Neuronal stem cell (in vitro differentiated cells): ENCODE results near the gene C20orf141.
A peak's percentile ranks its signal among the peaks of the same experiment; 100 is the strongest.

Experiments used
- DNase-seq: peaks from one replicate; pipeline ENCODE4 v3.0.0-alpha.2; 2013; ENCODE audit warnings: low spot score
- H2AFZ ChIP-seq: one replicate; pipeline ENCODE4 v1.6.1; 2013; ENCODE audit warnings: mild to moderate bottlenecking, low read length, inconsistent platforms
- H2AK5ac ChIP-seq: 2 replicates; pipeline ENCODE4 v1.6.1; 2013; ENCODE audit warnings: low read depth, mild to moderate bottlenecking, inconsistent platforms, low read length, moderate library complexity, mixed read lengths
- H2BK120ac ChIP-seq: 2 replicates; pipeline ENCODE4 v1.6.1; 2013; ENCODE audit warnings: low read depth, mild to moderate bottlenecking, inconsistent platforms, low read length, moderate library complexity, mixed read lengths
- H2BK12ac ChIP-seq: one replicate; pipeline ENCODE4 v1.6.1; 2013; ENCODE audit warnings: low read length, inconsistent platforms
- H2BK15ac ChIP-seq: 2 replicates; pipeline ENCODE4 v1.6.1; 2013; ENCODE audit warnings: mild to moderate bottlenecking, low read length, inconsistent platforms, mixed read lengths
- H2BK5ac ChIP-seq: one replicate; pipeline ENCODE4 v1.6.1; 2013; ENCODE audit warnings: inconsistent platforms, mild to moderate bottlenecking, low read length, moderate library complexity
- H3K14ac ChIP-seq: one replicate; pipeline ENCODE4 v1.6.1; 2013; ENCODE audit warnings: low read length, inconsistent platforms
- H3K18ac ChIP-seq: 2 replicates; pipeline ENCODE4 v1.6.1; 2013; ENCODE audit warnings: low read length, inconsistent platforms
- H3K23ac ChIP-seq: 2 replicates; pipeline ENCODE4 v1.6.1; 2013; ENCODE audit warnings: low read depth, mild to moderate bottlenecking, mixed read lengths, low read length, inconsistent platforms; ENCODE audit not compliant: poor library complexity
- H3K27ac ChIP-seq: replicated peaks from 3 replicates; pipeline ENCODE4 v1.5.1; 2013; ENCODE audit warnings: low read length, inconsistent platforms
- H3K27me3 ChIP-seq, 3 experiments: 2 replicates each; pipeline ENCODE4 v1.6.1; 2013; ENCODE audit warnings: low read length in 3 of 3, mild to moderate bottlenecking in 2 of 3, inconsistent platforms in 1 of 3, low read depth in 1 of 3, mixed read lengths in 1 of 3, moderate library complexity in 1 of 3; ENCODE audit not compliant: control insufficient read depth in 3 of 3, insufficient read depth in 3 of 3
- H3K36me3 ChIP-seq, 2 donors: replicated peaks in 1 of 2; 2 replicates each; pipeline ENCODE4 v1.6.1; 2013; ENCODE audit warnings: low read length in 2 of 2; ENCODE audit not compliant: control insufficient read depth in 2 of 2, insufficient read depth in 2 of 2
- H3K4ac ChIP-seq: 2 replicates; pipeline ENCODE4 v1.6.1; 2013; ENCODE audit warnings: inconsistent platforms, mild to moderate bottlenecking, low read length, moderate library complexity
- H3K4me1 ChIP-seq, 2 donors: 1 replicate in 1 of 2; 2 replicates in 1 of 2; pipeline ENCODE4 v1.6.1; 2013; ENCODE audit warnings: low read length in 2 of 2, low read depth in 1 of 2; ENCODE audit not compliant: control insufficient read depth in 2 of 2, insufficient read depth in 1 of 2
- H3K4me2 ChIP-seq: one replicate; pipeline ENCODE4 v1.6.1; 2013; ENCODE audit warnings: mild to moderate bottlenecking, low read length, inconsistent platforms; ENCODE audit not compliant: insufficient read depth, poor library complexity, severe bottlenecking
- H3K4me3 ChIP-seq, 2 donors: 2 replicates each; pipeline ENCODE4 v1.5.1; 2013; ENCODE audit warnings: low read length in 2 of 2, mild to moderate bottlenecking in 2 of 2, inconsistent platforms in 1 of 2, moderate library complexity in 1 of 2
- H3K79me1 ChIP-seq: one replicate; pipeline ENCODE4 v1.6.1; 2013; ENCODE audit warnings: low read depth, mild to moderate bottlenecking, inconsistent platforms, low read length, moderate library complexity
- H3K9ac ChIP-seq: one replicate; pipeline ENCODE4 v1.6.1; 2013; ENCODE audit warnings: mild to moderate bottlenecking, low read depth, low read length, inconsistent platforms; ENCODE audit not compliant: poor library complexity
- H3K9me3 ChIP-seq, 2 donors: replicated peaks in 1 of 2; 2 replicates each; pipeline versions ENCODE3 to v1.6.1; 2013; ENCODE audit warnings: low read length in 2 of 2, mild to moderate bottlenecking in 2 of 2, inconsistent platforms in 1 of 2, low read depth in 1 of 2, mixed read lengths in 1 of 2, moderate library complexity in 1 of 2; ENCODE audit not compliant: control insufficient read depth in 2 of 2, insufficient read depth in 1 of 2
- H4K8ac ChIP-seq: one replicate; pipeline ENCODE4 v1.6.1; 2013; ENCODE audit warnings: low read depth, mild to moderate bottlenecking, inconsistent platforms, low read length, moderate library complexity
- H4K91ac ChIP-seq: one replicate; pipeline ENCODE4 v1.6.1; 2013; ENCODE audit warnings: low read length, low read depth, mild to moderate bottlenecking, inconsistent platforms; ENCODE audit not compliant: poor library complexity
- WGBS, 2 donors: extraction: QIAGEN DNeasy Blood & Tissue Kit; methylation state at CpG; one replicate each; pipeline ENCODE4 v1.1.7; 2013; ENCODE audit warnings: missing lambda C conversion rate in 2 of 2, mixed read lengths in 1 of 2; ENCODE audit not compliant: insufficient read length in 2 of 2, insufficient replicate concordance in 1 of 2; ENCODE audit errors: extremely low coverage in 2 of 2; 5-methylcytosine and 5-hydroxymethylcytosine counted together

C20orf141 gene

DNA sequence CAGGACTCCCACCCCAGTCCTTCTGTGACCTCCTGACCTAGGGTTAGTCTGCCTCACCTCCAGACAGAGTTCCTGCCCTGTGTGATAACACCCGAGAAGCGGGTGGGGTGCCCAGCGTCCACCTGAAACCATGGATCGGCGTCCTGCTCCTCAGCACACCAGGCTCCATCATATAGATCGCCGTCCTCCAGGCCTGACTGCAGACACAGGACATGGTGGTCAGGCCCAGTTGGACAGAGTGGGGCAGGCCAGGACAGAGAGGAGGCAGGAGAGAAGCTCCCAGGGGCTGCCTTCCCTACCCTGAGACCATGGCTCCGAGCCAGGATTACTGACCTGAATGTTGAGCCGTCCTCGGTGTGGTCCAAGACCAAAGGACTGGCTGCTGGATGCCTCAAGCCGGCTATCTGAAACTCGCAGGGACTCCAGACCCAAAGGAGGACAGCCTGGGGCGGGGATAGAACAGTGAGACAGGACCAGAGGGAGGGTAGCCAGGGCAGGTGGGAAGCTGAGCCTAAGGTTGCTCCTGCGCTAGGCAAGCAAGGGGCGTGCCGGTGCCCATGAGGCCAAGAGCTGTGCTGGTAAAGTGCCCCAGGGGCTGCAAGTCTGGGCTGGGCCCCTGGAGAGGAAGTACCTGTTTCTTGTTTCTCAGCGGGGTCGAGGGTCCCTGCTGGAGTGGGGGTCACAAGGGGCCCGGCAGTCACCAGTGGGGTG lies 16.5 kb upstream of the C20orf141 start:
- no peak overlapping the region for H4K8ac ChIP-seq
- H2AK5ac ChIP-seq: peak overlapping the region; percentile 61
- WGBS, 2 donors: no CpG with 5 or more reads among the region's 19 CpGs
- no peak for DNase-seq
- no peak overlapping the region for H2AFZ ChIP-seq
- no peak overlapping the region for H3K4ac ChIP-seq
- H4K91ac ChIP-seq: no peak overlapping the region
- H2BK12ac ChIP-seq: no peak overlapping the region
- peaks cover 0 to 2% of the 10 kb centered on the region in 2 donors for H3K9me3 ChIP-seq
- H3K4me2 ChIP-seq: no peak overlapping the region
- peaks cover 45 to 61% of the 10 kb centered on the region in 2 donors for H3K36me3 ChIP-seq
- H3K9ac ChIP-seq: no peak overlapping the region
- no peak overlapping the region for H3K27ac ChIP-seq
- no peak overlapping the region for H3K14ac ChIP-seq
- H2BK5ac ChIP-seq: peak overlapping the region; percentile 46
- H3K4me1 ChIP-seq: peaks cover 12 to 15% of the 10 kb centered on the region in 2 donors
- H3K18ac ChIP-seq: no peak overlapping the region
- H3K79me1 ChIP-seq: peaks cover 8% of the 10 kb centered on the region
- no peak overlapping the region for H2BK15ac ChIP-seq
- H3K23ac ChIP-seq: no peak overlapping the region
- H3K4me3 ChIP-seq: no peak overlapping the region
- H2BK120ac ChIP-seq: peak overlapping the region; percentile 3
- H3K27me3 ChIP-seq: peaks cover 0 to 18% (median 3%) of the 10 kb centered on the region in 3 experiments

DNA sequence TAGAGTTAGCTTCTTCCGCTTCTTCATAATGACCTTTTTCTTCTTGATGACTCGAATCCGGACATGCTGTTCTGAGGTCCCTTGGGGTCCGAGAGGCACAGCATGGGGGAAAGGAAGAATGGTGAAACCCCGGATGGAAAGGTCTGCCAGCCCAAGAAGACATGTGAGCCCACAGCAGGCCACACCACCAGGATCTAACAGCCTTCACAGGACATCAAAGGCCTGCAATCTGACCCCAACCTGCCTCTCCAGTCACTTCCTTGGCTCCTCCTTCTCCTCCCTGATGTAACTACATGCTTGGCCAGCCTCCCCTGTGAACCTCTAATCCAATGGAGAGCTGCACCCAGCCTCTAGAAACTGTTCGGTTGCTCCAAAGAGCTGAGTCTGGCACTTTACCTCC lies 16.0 kb upstream of the C20orf141 start:
- H3K18ac ChIP-seq: no peak overlapping the region
- no peak overlapping the region for H2BK15ac ChIP-seq
- H4K8ac ChIP-seq: no peak overlapping the region
- H3K4me1 ChIP-seq: peaks cover 12 to 15% of the 10 kb centered on the region in 2 donors
- no peak overlapping the region for H3K9ac ChIP-seq
- no peak overlapping the region for H3K4ac ChIP-seq
- H3K9me3 ChIP-seq: no peaks in the 10 kb centered on the region
- no peak for DNase-seq
- H3K14ac ChIP-seq: no peak overlapping the region
- peak overlapping the region; percentile 97 for H3K4me2 ChIP-seq
- H2BK120ac ChIP-seq: no peak overlapping the region
- peak overlapping the region; percentile 80 for H3K27ac ChIP-seq
- H3K4me3 ChIP-seq: peak overlapping the region in 1 of 2 donors; percentile 100
- peaks cover 8% of the 10 kb centered on the region for H3K79me1 ChIP-seq
- peaks cover 40 to 56% of the 10 kb centered on the region in 2 donors for H3K36me3 ChIP-seq
- H3K27me3 ChIP-seq: peaks cover 3 to 22% (median 6%) of the 10 kb centered on the region in 3 experiments
- no peak overlapping the region for H2AFZ ChIP-seq
- no peak overlapping the region for H3K23ac ChIP-seq
- H4K91ac ChIP-seq: no peak overlapping the region
- H2BK12ac ChIP-seq: no peak overlapping the region
- WGBS, 2 donors: no CpG with 5 or more reads among the region's 6 CpGs
- peak overlapping the region; percentile 46 for H2BK5ac ChIP-seq
- peak overlapping the region; percentile 90 for H2AK5ac ChIP-seq

DNA sequence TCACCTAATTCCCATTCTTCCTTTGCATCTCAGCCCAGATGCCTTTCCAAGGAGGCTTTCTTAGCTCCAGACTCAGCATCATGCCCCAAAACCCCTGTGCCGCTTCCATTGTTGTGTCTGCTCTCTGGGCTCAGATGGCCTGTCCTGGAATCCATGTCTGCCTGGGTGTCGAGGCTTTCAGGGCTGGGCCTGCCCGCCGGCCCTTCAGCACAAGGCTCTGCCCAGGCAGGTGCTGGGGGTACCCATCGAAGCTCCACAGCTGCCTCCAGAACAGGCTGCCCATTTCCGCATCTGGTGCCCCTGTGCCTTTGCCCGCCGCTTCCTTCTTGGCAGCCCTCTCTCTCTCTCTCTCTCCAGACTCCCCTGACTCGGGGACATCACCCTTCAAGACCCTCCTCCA lies 15.5 kb upstream of the C20orf141 start:
- Histone ChIP-seq H3K9ac (peak overlapping the region; percentile 82), H2BK12ac (no peak overlapping the region), H3K79me1 (peaks cover 8% of the 10 kb centered on the region), H3K27me3 (peaks cover 3 to 27% (median 10%) of the 10 kb centered on the region in 3 experiments), H4K91ac (peak overlapping the region; percentile 34), H2BK5ac (peak overlapping the region; percentile 46), H3K4me2 (peak overlapping the region; percentile 97), H4K8ac (no peak overlapping the region), H2AFZ (peak overlapping the region; percentile 93), H3K23ac (no peak overlapping the region), H3K14ac (no peak overlapping the region), H3K18ac (peak overlapping the region; percentile 51), H3K36me3 (peaks cover 40 to 51% of the 10 kb centered on the region in 2 donors), H2AK5ac (peak overlapping the region; percentile 90), H3K4ac (no peak overlapping the region), H2BK120ac (no peak overlapping the region), H3K9me3 (no peaks in the 10 kb centered on the region), H3K4me3 (peak overlapping the region; percentile 88 to 100), H3K4me1 (peaks cover 12 to 15% of the 10 kb centered on the region in 2 donors), H3K27ac (peak overlapping the region; percentile 80), H2BK15ac (peak overlapping the region; percentile 74)
- DNase-seq: no peak
- no CpG with 5 or more reads among the region's 9 CpGs for WGBS, 2 donors

DNA sequence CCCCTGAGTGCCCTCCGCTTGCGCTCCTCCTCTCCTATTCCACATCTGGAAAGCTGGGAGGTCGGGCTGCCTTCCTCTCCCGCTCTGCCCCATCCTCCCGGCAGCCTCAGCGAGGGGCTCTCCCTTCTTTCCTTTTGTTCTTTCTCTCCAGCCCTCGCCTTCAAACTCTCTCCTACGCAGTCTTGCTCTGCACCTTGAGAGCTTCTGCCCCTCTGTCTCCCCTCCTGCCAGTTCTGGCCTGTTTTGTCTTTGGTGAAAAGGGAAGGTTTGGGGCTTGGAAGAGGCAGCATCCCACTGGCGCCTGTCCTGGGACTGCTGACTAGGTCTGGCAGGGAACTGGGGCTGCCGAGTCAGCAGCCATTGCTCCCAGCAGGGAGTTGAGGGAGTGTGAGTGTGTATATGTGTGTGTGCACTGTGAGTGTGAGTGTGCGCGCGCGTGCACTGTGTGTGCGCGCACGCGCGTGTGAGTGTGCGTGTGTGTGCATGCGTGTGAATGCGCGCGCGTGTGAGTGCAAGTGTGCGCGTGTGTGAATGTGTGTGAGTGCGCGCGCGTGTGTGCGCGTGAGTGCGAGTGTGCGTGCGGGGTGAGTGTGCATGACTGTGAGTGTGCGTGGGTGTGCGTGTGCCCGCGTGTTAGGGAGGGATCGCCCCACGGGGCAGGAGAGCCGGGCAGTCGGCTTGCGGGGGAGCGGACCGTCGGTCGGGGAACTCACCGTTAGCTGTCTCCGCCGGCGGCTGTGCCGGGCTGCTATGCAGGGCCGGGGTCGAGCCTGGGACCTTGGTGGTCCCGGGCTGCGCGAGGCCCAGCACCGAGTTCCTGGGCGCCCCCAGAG lies 14.9 kb upstream of the C20orf141 start:
- peak overlapping the region; percentile 98 for H2BK12ac ChIP-seq
- peak overlapping the region; percentile 100 for H3K9ac ChIP-seq
- peak overlapping the region; percentile 65 for H2BK120ac ChIP-seq
- peak overlapping the region; percentile 97 for H3K4me2 ChIP-seq
- peak overlapping the region; percentile 88 to 100 for H3K4me3 ChIP-seq
- H3K4ac ChIP-seq: peak overlapping the region; percentile 97
- peaks cover 34 to 45% of the 10 kb centered on the region in 2 donors for H3K36me3 ChIP-seq
- H4K91ac ChIP-seq: peak overlapping the region; percentile 87
- no peaks in the 10 kb centered on the region for H3K9me3 ChIP-seq
- peak overlapping the region; percentile 99 for H3K23ac ChIP-seq
- H3K27me3 ChIP-seq: peaks cover 8 to 33% (median 15%) of the 10 kb centered on the region in 3 experiments
- H3K4me1 ChIP-seq: peaks cover 13 to 15% of the 10 kb centered on the region in 2 donors
- WGBS, 2 donors: no CpG with 5 or more reads among the region's 61 CpGs
- peak overlapping the region; percentile 90 for H2AK5ac ChIP-seq
- DNase-seq: no peak
- peaks cover 8% of the 10 kb centered on the region for H3K79me1 ChIP-seq
- H2BK5ac ChIP-seq: peak overlapping the region; percentile 46
- H3K27ac ChIP-seq: peak overlapping the region; percentile 80
- H3K18ac ChIP-seq: peak overlapping the region; percentile 99
- H2AFZ ChIP-seq: peak overlapping the region; percentile 93
- peak overlapping the region; percentile 100 for H4K8ac ChIP-seq
- peak overlapping the region; percentile 99 for H3K14ac ChIP-seq
- peak overlapping the region; percentile 74 for H2BK15ac ChIP-seq
